GM06990 (cell line): ENCODE measurements around the gene PNKP.

Experiments
- DNase-seq: peaks from one replicate; pipeline ENCODE4 v3.0.0-alpha.2; 2011; ENCODE audit not compliant: insufficient read length; ENCODE audit errors: extremely low read depth
- H3K27me3 ChIP-seq: replicated peaks from 2 replicates; pipeline ENCODE4 v1.6.0; 2011; ENCODE audit warnings: low read length; ENCODE audit not compliant: control insufficient read depth, insufficient read depth
- H3K36me3 ChIP-seq: 2 replicates; pipeline ENCODE4 v1.5.1; 2011; ENCODE audit warnings: low read length; ENCODE audit not compliant: control insufficient read depth, insufficient read depth
- H3K4me3 ChIP-seq: replicated peaks from 2 replicates; pipeline ENCODE4 v1.5.1; 2011; ENCODE audit warnings: low read depth, mild to moderate bottlenecking, control low read depth, low read length
- CTCF ChIP-seq: IDR thresholded peaks from 2 replicates; pipeline ENCODE4 v1.5.1; 2011; ENCODE audit warnings: low read length, control low read depth, mild to moderate bottlenecking, inconsistent platforms; ENCODE audit not compliant: insufficient read depth, poor library complexity, severe bottlenecking

PNKP gene

GRCh38 chr19:49845414-49845813 lies 22.0 kb downstream of the PNKP start:
- Histone ChIP-seq H3K4me3 (no peak overlapping the region), H3K36me3 (no peaks in the 10 kb centered on the region; the same call in 1 of the 2 replicates), H3K27me3 (no peaks in the 10 kb centered on the region)
- no peak for TF ChIP-seq CTCF
- no peak for DNase-seq

GRCh38 chr19:49844138-49845095 lies 23.0 kb downstream of the PNKP start:
- Histone ChIP-seq H3K36me3 (no peaks in the 10 kb centered on the region; the same call in none of the 2 replicates), H3K27me3 (no peaks in the 10 kb centered on the region), H3K4me3 (no peak overlapping the region)
- TF ChIP-seq CTCF = no peak
- no peak for DNase-seq

GRCh38 chr19:49843265-49843664 lies 24.1 kb downstream of the PNKP start:
- peaks cover 8% of the 10 kb centered on the region for H3K36me3 ChIP-seq
- no peak for TF ChIP-seq CTCF
- H3K27me3 ChIP-seq = no peaks in the 10 kb centered on the region
- DNase-seq = no peak
- no peak overlapping the region for H3K4me3 ChIP-seq

- no peak for TF ChIP-seq CTCF
- H3K36me3 ChIP-seq = peaks cover 21% of the 10 kb centered on the region
- H3K4me3 ChIP-seq = no peak overlapping the region
- no peak for DNase-seq
- no peaks in the 10 kb centered on the region for H3K27me3 ChIP-seq
Measured at GRCh38 chr19:49840736-49841249, 26.6 kb downstream of the PNKP start.

GRCh38 chr19:49840321-49840720 lies 27.1 kb downstream of the PNKP start:
- peaks cover 23% of the 10 kb centered on the region for H3K36me3 ChIP-seq
- no peaks in the 10 kb centered on the region for H3K27me3 ChIP-seq
- H3K4me3 ChIP-seq = no peak overlapping the region
- no peak for DNase-seq
- no peak for TF ChIP-seq CTCF
